Measurements from ENCODE around the gene PTPRZ1.

- no peak for TF ChIP-seq CTCF (IDR thresholded peaks at IDR 0.05)
- TF ChIP-seq POLR2A (IDR thresholded peaks at IDR 0.05) = no peak
Measured at GRCh38 chr7:122072272-122072671, 199.3 kb downstream of the PTPRZ1 start.

All from testis (tissue), 2 donors.